ENCODE measurements around the gene FBXW11. TPM values are rescaled to one million over a fixed set of nuclear protein-coding genes. Genes with fewer than 3 reads are reported as not detected.

FBXW11 gene
- total RNA-seq, 1 experiment from 2014 or later: 52.0 TPM

DNA sequence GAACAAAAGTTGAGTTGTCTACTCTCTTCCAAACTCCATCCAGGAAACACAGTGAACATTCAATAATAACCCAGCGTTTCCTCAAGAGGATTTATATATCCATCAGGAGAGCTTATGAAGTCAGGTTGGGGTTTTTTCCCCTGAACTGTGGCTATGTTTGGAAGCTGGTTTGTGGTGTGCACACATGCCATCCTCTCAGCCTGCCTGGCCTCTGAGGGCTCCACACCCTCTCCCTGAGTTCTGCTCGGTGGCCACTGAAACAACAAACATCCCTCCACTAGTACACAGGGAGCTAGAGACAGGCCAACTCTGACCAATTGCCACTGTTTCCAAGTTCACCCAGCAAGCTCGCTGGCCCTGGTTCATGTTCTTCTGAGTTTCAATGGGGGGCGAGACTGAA is 185.2 kb downstream of the FBXW11 start (continued):
- no peak for TF ChIP-seq EZH2 (IDR thresholded peaks at IDR 0.05)

DNA sequence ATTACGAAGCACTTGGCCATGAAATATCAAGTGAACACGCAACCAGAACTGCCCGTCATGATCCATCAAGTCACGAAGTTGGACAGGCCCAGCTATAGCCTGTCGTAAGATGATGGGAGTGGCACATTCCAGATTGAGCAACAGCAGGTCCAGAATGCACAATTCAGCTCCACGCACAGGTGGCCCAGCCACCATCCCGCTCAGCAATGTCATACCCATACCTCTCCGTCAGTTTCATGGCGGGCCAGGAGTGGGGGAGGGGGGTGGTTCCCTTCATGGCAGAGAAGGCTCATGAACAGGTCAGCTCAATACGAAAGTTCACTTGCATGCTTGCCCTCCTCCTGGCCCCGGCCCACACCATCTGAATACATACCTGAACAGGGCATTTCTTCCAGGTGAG is 185.9 kb downstream of the FBXW11 start:
- H3K27me3 ChIP-seq (ENCODE audit: insufficient read depth, low read length): peaks cover 9% of the 10 kb centered on the region; the same call in 1 of the 2 replicates
- POLR2A ChIA-PET: no interaction called here
- CTCF ChIA-PET: no interaction called here
- H3K27ac ChIP-seq (ENCODE audit: low read depth, low read length): no peak overlapping the region
- BruUV-seq (replicated peaks): no TSS peak
- TF ChIP-seq EZH2 (IDR thresholded peaks at IDR 0.05) (no peak), ZFX (IDR thresholded peaks at IDR 0.05) (no peak), ELF1 (IDR thresholded peaks at IDR 0.05; ENCODE audit: borderline replicate concordance, low read depth) (no peak), SP1 (IDR thresholded peaks at IDR 0.05; ENCODE audit: low read depth) (no peak), EZH2phosphoT487 (IDR thresholded peaks at IDR 0.05; ENCODE audit: borderline replicate concordance) (no peak), ZBTB33 (IDR thresholded peaks at IDR 0.05; ENCODE audit: extremely low read depth, insufficient replicate concordance, low read length) (no peak), MAX (IDR thresholded peaks at IDR 0.05) (no peak), FOSL1 (IDR thresholded peaks at IDR 0.05; ENCODE audit: low read depth) (no peak), CTCF (IDR thresholded peaks at IDR 0.05 in 2 of 3, conservative IDR thresholded peaks at IDR 0.05 in 1 of 3; ENCODE audit: borderline replicate concordance in 1 of 3, insufficient read depth in 1 of 3, low read depth in 2 of 3, low read length in 2 of 3) (no peak), ATF3 (IDR thresholded peaks at IDR 0.05) (no peak), SIN3A (IDR thresholded peaks at IDR 0.05; ENCODE audit: low read depth) (no peak), POLR2AphosphoS5 (IDR thresholded peaks at IDR 0.05; ENCODE audit: low read depth, low read length) (no peak), ZNF274 (IDR thresholded peaks at IDR 0.05; ENCODE audit: low read depth, low read length) (no peak), SRF (IDR thresholded peaks at IDR 0.05; ENCODE audit: low read depth) (no peak), RAD21 (IDR thresholded peaks at IDR 0.05; ENCODE audit: low read depth) (no peak)
- TF ChIP-seq, protein P1, sequence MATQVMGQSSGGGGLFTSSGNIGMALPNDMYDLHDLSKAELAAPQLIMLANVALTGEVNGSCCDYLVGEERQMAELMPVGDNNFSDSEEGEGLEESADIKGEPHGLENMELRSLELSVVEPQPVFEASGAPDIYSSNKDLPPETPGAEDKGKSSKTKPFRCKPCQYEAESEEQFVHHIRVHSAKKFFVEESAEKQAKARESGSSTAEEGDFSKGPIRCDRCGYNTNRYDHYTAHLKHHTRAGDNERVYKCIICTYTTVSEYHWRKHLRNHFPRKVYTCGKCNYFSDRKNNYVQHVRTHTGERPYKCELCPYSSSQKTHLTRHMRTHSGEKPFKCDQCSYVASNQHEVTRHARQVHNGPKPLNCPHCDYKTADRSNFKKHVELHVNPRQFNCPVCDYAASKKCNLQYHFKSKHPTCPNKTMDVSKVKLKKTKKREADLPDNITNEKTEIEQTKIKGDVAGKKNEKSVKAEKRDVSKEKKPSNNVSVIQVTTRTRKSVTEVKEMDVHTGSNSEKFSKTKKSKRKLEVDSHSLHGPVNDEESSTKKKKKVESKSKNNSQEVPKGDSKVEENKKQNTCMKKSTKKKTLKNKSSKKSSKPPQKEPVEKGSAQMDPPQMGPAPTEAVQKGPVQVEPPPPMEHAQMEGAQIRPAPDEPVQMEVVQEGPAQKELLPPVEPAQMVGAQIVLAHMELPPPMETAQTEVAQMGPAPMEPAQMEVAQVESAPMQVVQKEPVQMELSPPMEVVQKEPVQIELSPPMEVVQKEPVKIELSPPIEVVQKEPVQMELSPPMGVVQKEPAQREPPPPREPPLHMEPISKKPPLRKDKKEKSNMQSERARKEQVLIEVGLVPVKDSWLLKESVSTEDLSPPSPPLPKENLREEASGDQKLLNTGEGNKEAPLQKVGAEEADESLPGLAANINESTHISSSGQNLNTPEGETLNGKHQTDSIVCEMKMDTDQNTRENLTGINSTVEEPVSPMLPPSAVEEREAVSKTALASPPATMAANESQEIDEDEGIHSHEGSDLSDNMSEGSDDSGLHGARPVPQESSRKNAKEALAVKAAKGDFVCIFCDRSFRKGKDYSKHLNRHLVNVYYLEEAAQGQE (IDR thresholded peaks at IDR 0.05; ENCODE audit: low read depth): no peak
- no peaks in the 10 kb centered on the region for H3K9me2 ChIP-seq (ENCODE audit: insufficient read depth)
- RAD21 ChIA-PET (ENCODE audit: low non-redundant PET in 1 of 2, low total read pairs in 2 of 2, uncharacterized antibody in 2 of 2, unreplicated experiment in 2 of 2): no interaction called here
- no peaks in the 10 kb centered on the region for H3K36me3 ChIP-seq (ENCODE audit: control insufficient read depth in 1 of 2, insufficient read depth in 2 of 2, low read length in 2 of 2)
- H3K4me2 ChIP-seq (ENCODE audit: low read length): no peak overlapping the region
- no peak overlapping the region for H3K9ac ChIP-seq (ENCODE audit: low read length)
- H3K4me3 ChIP-seq (replicated peaks in 1 of 2; ENCODE audit: low read depth in 1 of 2, low read length in 2 of 2): no peak overlapping the region
- intact Hi-C loops (cut with micrococcal nuclease): no loop called here
- H4K20me1 ChIP-seq (ENCODE audit: insufficient read depth): no peaks in the 10 kb centered on the region
- no peak overlapping the region for H2AFZ ChIP-seq (ENCODE audit: low read depth, low read length, poor library complexity, severe bottlenecking)
- H3K4me1 ChIP-seq (ENCODE audit: control insufficient read depth in 1 of 2, insufficient read depth in 2 of 2, low read length in 2 of 2): peaks cover 0 to 6% of the 10 kb centered on the region in 2 experiments; a peak in 1 of 4 replicates
- no peaks in the 10 kb centered on the region for H3K9me3 ChIP-seq (ENCODE audit: control insufficient read depth in 1 of 2, insufficient read depth in 1 of 2, low read depth in 1 of 2, low read length in 2 of 2)
- no peaks in the 10 kb centered on the region for H3K79me2 ChIP-seq (ENCODE audit: insufficient read depth, low read length)
- no peak for ATAC-seq
- DNase-seq (ENCODE audit: low read depth, low spot score): no peak
